ENCODE results near the gene SPATA24.

- TF ChIP-seq GATA2 (IDR thresholded peaks at IDR 0.05; ENCODE audit: low read depth, low read length) = no peak
- no peak for TF ChIP-seq GATA3 (IDR thresholded peaks at IDR 0.05; ENCODE audit: low read depth, low read length)
These were observed 49.7 kb downstream of the SPATA24 start for GRCh38 chr5:139354186-139354585.

Data from SH-SY5Y (cell line).